Measurements from ENCODE around the gene HTR2A. TPM values are rescaled to one million over a fixed set of nuclear protein-coding genes. Genes with fewer than 3 reads are reported as not detected.

The HTR2A gene
- polyA plus RNA-seq, 1 experiment: 0.02 TPM

DNA sequence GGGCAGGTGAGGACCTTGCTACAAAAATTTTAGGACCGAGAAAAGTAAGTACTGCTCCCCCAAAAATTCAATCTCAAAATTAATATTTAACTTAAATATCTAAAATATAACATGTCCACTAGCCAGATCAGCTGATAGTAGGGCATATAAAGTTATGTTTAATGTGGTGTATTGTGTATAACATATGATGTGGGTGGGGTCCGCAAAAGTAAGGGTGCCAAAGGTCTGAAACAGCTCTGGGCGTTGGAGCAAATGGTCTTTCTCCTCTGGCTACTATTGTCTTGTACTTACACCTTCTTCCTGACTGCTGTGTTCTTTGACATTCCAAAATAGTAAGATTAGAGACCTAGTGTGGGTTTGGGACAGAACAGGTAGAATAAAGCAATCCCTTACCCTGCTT lies 41.2 kb downstream of the HTR2A start:
- TF ChIP-seq, protein P1, sequence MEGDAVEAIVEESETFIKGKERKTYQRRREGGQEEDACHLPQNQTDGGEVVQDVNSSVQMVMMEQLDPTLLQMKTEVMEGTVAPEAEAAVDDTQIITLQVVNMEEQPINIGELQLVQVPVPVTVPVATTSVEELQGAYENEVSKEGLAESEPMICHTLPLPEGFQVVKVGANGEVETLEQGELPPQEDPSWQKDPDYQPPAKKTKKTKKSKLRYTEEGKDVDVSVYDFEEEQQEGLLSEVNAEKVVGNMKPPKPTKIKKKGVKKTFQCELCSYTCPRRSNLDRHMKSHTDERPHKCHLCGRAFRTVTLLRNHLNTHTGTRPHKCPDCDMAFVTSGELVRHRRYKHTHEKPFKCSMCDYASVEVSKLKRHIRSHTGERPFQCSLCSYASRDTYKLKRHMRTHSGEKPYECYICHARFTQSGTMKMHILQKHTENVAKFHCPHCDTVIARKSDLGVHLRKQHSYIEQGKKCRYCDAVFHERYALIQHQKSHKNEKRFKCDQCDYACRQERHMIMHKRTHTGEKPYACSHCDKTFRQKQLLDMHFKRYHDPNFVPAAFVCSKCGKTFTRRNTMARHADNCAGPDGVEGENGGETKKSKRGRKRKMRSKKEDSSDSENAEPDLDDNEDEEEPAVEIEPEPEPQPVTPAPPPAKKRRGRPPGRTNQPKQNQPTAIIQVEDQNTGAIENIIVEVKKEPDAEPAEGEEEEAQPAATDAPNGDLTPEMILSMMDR (IDR thresholded peaks at IDR 0.05; ENCODE audit: insufficient read depth, low read depth, low read length): no peak
- no peak overlapping the region for H3K4me3 ChIP-seq (ENCODE audit: low read depth, low read length)
- peaks cover 7% of the 10 kb centered on the region; the same call in 1 of the 2 replicates for H3K27me3 ChIP-seq (ENCODE audit: control insufficient read depth, insufficient read depth, low read length)
- no peaks in the 10 kb centered on the region for H3K36me3 ChIP-seq (ENCODE audit: control insufficient read depth, insufficient read depth, low read length)
- ChIA-PET POLR2A (no interaction called here), CTCF (interaction anchor here (0.6 to 1.0 kb wide), 2 partner anchors 118 to 582 kb away, joined by 3 read pairs; no protein-coding TSS in a partner anchor)
- DNase-seq (ENCODE audit: low read depth): no peak

DNA sequence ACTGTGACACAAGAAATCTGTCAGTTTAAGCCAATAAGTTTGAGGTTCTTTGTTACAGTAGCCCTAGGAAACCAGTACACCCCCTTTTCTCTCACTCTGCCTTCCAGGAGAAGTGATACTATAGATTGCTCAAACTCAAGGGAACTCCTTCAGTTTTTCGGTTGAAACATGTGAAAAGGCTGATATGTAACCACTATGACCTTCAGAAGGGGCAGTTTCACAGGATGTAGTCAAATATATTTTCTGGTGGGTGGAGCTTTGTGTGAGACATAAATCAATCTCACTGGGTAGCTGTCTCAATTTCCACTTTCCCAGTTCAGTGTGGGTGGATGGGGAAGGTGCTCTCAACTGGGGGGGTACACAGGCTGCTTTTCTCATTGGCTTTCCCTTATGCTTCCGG lies 41.7 kb downstream of the HTR2A start:
- DNase-seq (ENCODE audit: low read depth): no peak
- H3K27me3 ChIP-seq (ENCODE audit: control insufficient read depth, insufficient read depth, low read length): peaks cover 7% of the 10 kb centered on the region; the same call in 1 of the 2 replicates
- TF ChIP-seq, protein P1 (IDR thresholded peaks at IDR 0.05; ENCODE audit: insufficient read depth, low read depth, low read length): no peak
- no peaks in the 10 kb centered on the region for H3K36me3 ChIP-seq (ENCODE audit: control insufficient read depth, insufficient read depth, low read length)
- H3K4me3 ChIP-seq (ENCODE audit: low read depth, low read length): no peak overlapping the region
- POLR2A ChIA-PET: no interaction called here
- CTCF ChIA-PET: interaction anchor here (0.6 to 1.0 kb wide), 2 partner anchors 119 to 582 kb away, joined by 3 read pairs; no protein-coding TSS in a partner anchor

DNA sequence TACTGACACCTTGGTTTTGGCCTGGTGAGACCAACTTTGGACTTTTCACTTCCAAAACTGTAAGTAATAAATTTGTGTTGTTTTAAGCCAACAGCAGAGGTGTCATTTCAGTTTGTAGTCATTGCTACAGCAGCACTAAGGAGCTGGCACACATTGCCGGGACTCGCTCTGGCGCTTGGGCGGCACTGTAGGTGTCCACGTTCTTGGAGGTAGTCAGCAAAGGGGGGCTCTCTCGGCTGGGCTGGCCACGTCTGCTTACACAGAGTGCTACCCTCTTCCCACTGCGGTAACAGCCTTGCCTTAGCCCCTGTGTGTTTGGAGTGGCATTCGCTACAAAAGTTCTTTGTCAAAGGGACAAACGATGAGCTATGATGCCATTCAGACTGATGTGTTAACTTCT lies 44.7 kb downstream of the HTR2A start:
- ChIA-PET POLR2A (no interaction called here), CTCF (no interaction called here)
- Histone ChIP-seq H3K27me3 (ENCODE audit: control insufficient read depth, insufficient read depth, low read length) (peaks cover 8% of the 10 kb centered on the region), H3K36me3 (ENCODE audit: control insufficient read depth, insufficient read depth, low read length) (no peaks in the 10 kb centered on the region), H3K4me3 (ENCODE audit: low read depth, low read length) (no peak overlapping the region)
- no peak for DNase-seq (ENCODE audit: low read depth)
- TF ChIP-seq, protein P1 (IDR thresholded peaks at IDR 0.05; ENCODE audit: insufficient read depth, low read depth, low read length): no peak

DNA sequence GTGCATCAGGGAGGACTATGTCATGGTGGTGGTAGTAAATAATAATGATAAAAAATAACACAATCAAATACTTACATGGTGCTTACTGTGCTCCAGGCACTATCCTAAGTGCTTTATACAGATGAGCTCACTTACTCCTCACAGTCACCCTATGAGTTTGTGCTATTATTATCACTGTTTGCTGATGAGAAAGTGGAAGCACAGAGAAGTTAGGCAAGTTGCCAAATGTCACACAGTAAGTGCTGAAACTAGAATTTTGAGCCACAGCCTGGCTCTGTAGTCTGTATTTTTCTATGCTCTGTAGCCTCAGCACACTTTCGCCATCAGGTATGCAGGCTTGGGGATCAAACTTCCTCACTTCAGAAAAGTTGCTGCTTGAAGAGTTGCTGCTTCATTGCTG lies 46.6 kb downstream of the HTR2A start:
- ChIA-PET CTCF (interaction anchor here (0.6 kb wide), 1 partner anchor 7 kb away, joined by 3 read pairs; no protein-coding TSS in a partner anchor), POLR2A (no interaction called here)

DNA sequence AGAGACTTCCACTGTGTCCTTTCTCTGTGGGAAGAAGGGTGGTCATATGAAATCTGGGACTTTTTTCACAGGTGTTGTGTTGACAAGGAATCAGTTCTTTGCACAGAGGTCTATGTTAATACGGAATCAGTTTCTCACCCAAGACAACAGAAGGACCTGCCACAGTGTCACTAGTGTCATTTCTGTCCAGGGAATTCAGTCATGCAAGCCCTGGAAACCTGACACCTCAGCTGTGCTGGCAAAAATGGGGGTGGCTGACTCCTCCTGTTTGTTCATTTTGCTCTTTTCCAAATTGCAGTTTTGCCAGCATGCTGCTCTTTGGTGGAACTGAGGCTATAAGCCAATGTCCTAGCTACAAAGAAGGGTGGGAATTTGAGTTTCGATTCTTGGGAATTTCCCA lies 50.1 kb downstream of the HTR2A start:
- no peak overlapping the region for H3K4me3 ChIP-seq (ENCODE audit: low read depth, low read length)
- ChIA-PET POLR2A (no interaction called here), CTCF (no interaction called here)
- no peak for DNase-seq (ENCODE audit: low read depth)
- peaks cover 1% of the 10 kb centered on the region for H3K27me3 ChIP-seq (ENCODE audit: control insufficient read depth, insufficient read depth, low read length)
- no peaks in the 10 kb centered on the region for H3K36me3 ChIP-seq (ENCODE audit: control insufficient read depth, insufficient read depth, low read length)
- TF ChIP-seq, protein P1 (IDR thresholded peaks at IDR 0.05; ENCODE audit: insufficient read depth, low read depth, low read length): no peak

More for the DNA sequence above, 46.6 kb downstream of the HTR2A start:
- no peak overlapping the region for H3K4me3 ChIP-seq (ENCODE audit: low read depth, low read length)
- DNase-seq (ENCODE audit: low read depth): no peak
- H3K27me3 ChIP-seq (ENCODE audit: control insufficient read depth, insufficient read depth, low read length): peaks cover 6% of the 10 kb centered on the region
- TF ChIP-seq, protein P1 (IDR thresholded peaks at IDR 0.05; ENCODE audit: insufficient read depth, low read depth, low read length): no peak
- no peaks in the 10 kb centered on the region for H3K36me3 ChIP-seq (ENCODE audit: control insufficient read depth, insufficient read depth, low read length)
